Mesenchymal stem cell (in vitro differentiated cells and primary cell): Measurements from ENCODE around the gene MRFAP1L1.

ENCODE experiments used
- DNase-seq: peaks from one replicate; pipeline ENCODE4 v3.0.0-alpha.2; 2013
- H2AFZ ChIP-seq: one replicate; pipeline ENCODE4 v1.6.1; 2013; ENCODE audit warnings: low read depth, mild to moderate bottlenecking, control low read depth, inconsistent platforms, low read length, moderate library complexity
- H2AK5ac ChIP-seq: 2 replicates; pipeline ENCODE4 v1.6.1; 2013; ENCODE audit warnings: low read length, moderate library complexity, mild to moderate bottlenecking, inconsistent platforms; ENCODE audit not compliant: severe bottlenecking
- H2BK120ac ChIP-seq: one replicate; pipeline ENCODE4 v1.6.1; 2013; ENCODE audit warnings: low read depth, mild to moderate bottlenecking, inconsistent platforms, low read length, moderate library complexity
- H2BK12ac ChIP-seq, 2 experiments: one replicate each; pipeline ENCODE4 v1.6.1; 2013; ENCODE audit warnings: inconsistent platforms in 2 of 2, low read length in 2 of 2, mild to moderate bottlenecking in 2 of 2, moderate library complexity in 2 of 2, control low read depth in 1 of 2
- H2BK15ac ChIP-seq: one replicate; pipeline ENCODE4 v1.6.1; 2013; ENCODE audit warnings: mild to moderate bottlenecking, low read depth, inconsistent platforms; ENCODE audit not compliant: poor library complexity, severe bottlenecking
- H2BK5ac ChIP-seq: 2 replicates; pipeline ENCODE4 v1.6.1; 2013; ENCODE audit warnings: low read depth, mild to moderate bottlenecking, low read length, control low read depth, inconsistent platforms; ENCODE audit not compliant: poor library complexity, severe bottlenecking
- H3K14ac ChIP-seq, 2 experiments: one replicate each; pipeline ENCODE4 v1.6.1; 2013; ENCODE audit warnings: inconsistent platforms in 2 of 2, low read length in 2 of 2, control low read depth in 1 of 2, mild to moderate bottlenecking in 1 of 2, moderate library complexity in 1 of 2
- H3K18ac ChIP-seq, 2 experiments: one replicate each; pipeline ENCODE4 v1.6.1; 2013; ENCODE audit warnings: inconsistent platforms in 2 of 2, low read length in 2 of 2, control low read depth in 1 of 2, low read depth in 1 of 2, mild to moderate bottlenecking in 1 of 2
- H3K23ac ChIP-seq, 2 experiments: one replicate each; pipeline ENCODE4 v1.6.1; 2013; ENCODE audit warnings: inconsistent platforms in 2 of 2, low read length in 2 of 2, mild to moderate bottlenecking in 2 of 2, moderate library complexity in 2 of 2, control low read depth in 1 of 2
- H3K27ac ChIP-seq: 2 replicates; pipeline ENCODE4 v1.5.1; 2013; ENCODE audit warnings: mild to moderate bottlenecking, moderate library complexity, low read length, control low read depth, inconsistent platforms; ENCODE audit not compliant: poor library complexity, severe bottlenecking
- H3K27me3 ChIP-seq, 2 experiments: 2 replicates each; pipeline versions ENCODE4 v1.6.1 to v1.7.0; 2013; ENCODE audit warnings: low read length in 2 of 2, mild to moderate bottlenecking in 2 of 2, moderate library complexity in 2 of 2, control low read depth in 1 of 2, inconsistent platforms in 1 of 2; ENCODE audit not compliant: control insufficient read depth in 1 of 2, insufficient read depth in 1 of 2
- H3K36me3 ChIP-seq, 2 experiments: 2 replicates each; pipeline versions ENCODE4 v1.6.1 to v1.7.0; 2013; ENCODE audit warnings: low read length in 2 of 2, control low read depth in 1 of 2, inconsistent platforms in 1 of 2, low read depth in 1 of 2, mild to moderate bottlenecking in 1 of 2; ENCODE audit not compliant: insufficient read depth in 2 of 2, control insufficient read depth in 1 of 2
- H3K4ac ChIP-seq, 2 experiments: one replicate each; pipeline ENCODE4 v1.6.1; 2013; ENCODE audit warnings: inconsistent platforms in 2 of 2, low read length in 2 of 2, mild to moderate bottlenecking in 2 of 2, moderate library complexity in 2 of 2, control low read depth in 1 of 2, low read depth in 1 of 2
- H3K4me1 ChIP-seq: 2 replicates; pipeline ENCODE4 v1.6.1; 2013; ENCODE audit warnings: low read depth, low read length, control low read depth; ENCODE audit not compliant: control insufficient read depth, insufficient read depth
- H3K4me2 ChIP-seq: 2 replicates; pipeline ENCODE4 v1.6.1; 2013; ENCODE audit warnings: low read length, mild to moderate bottlenecking, inconsistent platforms; ENCODE audit not compliant: poor library complexity, severe bottlenecking
- H3K4me3 ChIP-seq, 2 experiments: 2 replicates each; pipeline versions ENCODE4 v1.5.1 to v1.7.0; 2013; ENCODE audit warnings: low read length in 2 of 2, mild to moderate bottlenecking in 2 of 2, control low read depth in 1 of 2, low read depth in 1 of 2; ENCODE audit not compliant: insufficient read depth in 1 of 2
- H3K79me1 ChIP-seq: replicated peaks from 2 replicates; pipeline ENCODE4 v1.6.1; 2013; ENCODE audit warnings: mild to moderate bottlenecking, control low read depth, low read length, inconsistent platforms; ENCODE audit not compliant: poor library complexity, severe bottlenecking
- H3K9ac ChIP-seq: 2 replicates; pipeline ENCODE4 v1.7.0; 2013; ENCODE audit warnings: mild to moderate bottlenecking, low read length, moderate library complexity
- H3K9me3 ChIP-seq: 2 replicates; pipeline ENCODE4 v1.7.0; 2013; ENCODE audit warnings: mild to moderate bottlenecking, low read length; ENCODE audit not compliant: control insufficient read depth
- H4K8ac ChIP-seq: one replicate; pipeline ENCODE4 v1.6.1; 2013; ENCODE audit warnings: inconsistent platforms, mild to moderate bottlenecking, low read length, moderate library complexity
- H4K91ac ChIP-seq: one replicate; pipeline ENCODE4 v1.6.1; 2013; ENCODE audit warnings: mild to moderate bottlenecking, low read length, inconsistent platforms
- WGBS: methylation state at CpG from one replicate; pipeline ENCODE4 v1.1.7; 2013; ENCODE audit warnings: mixed read lengths; 5-methylcytosine and 5-hydroxymethylcytosine counted together

The MRFAP1L1 gene

GRCh38 chr4:6722891-6723290 lies 13.2 kb upstream of the MRFAP1L1 start:
- H4K8ac ChIP-seq = no peak overlapping the region
- no peak for DNase-seq
- no peak overlapping the region for H2BK5ac ChIP-seq
- H3K9ac ChIP-seq = no peak overlapping the region
- H3K4ac ChIP-seq = no peak overlapping the region
- H3K18ac ChIP-seq = no peak overlapping the region
- peaks cover 0 to 3% of the 10 kb centered on the region in 2 experiments for H3K36me3 ChIP-seq
- H3K4me2 ChIP-seq = no peak overlapping the region
- no peak overlapping the region for H3K27ac ChIP-seq
- no peak overlapping the region for H2BK12ac ChIP-seq
- no peak overlapping the region for H2AK5ac ChIP-seq
- peaks cover 26% of the 10 kb centered on the region for H3K4me1 ChIP-seq
- no peaks in the 10 kb centered on the region for H3K9me3 ChIP-seq
- peak overlapping the region; percentile 4 for H2BK15ac ChIP-seq
- H3K4me3 ChIP-seq = no peak overlapping the region
- no peak overlapping the region for H2AFZ ChIP-seq
- H3K23ac ChIP-seq = no peak overlapping the region
- no peaks in the 10 kb centered on the region for H3K27me3 ChIP-seq
- 92% methylated on average over 12 of the region's 12 CpGs for WGBS
- H2BK120ac ChIP-seq = no peak overlapping the region
- H3K79me1 ChIP-seq = peaks cover 2% of the 10 kb centered on the region
- no peak overlapping the region for H4K91ac ChIP-seq
- no peak overlapping the region for H3K14ac ChIP-seq

GRCh38 chr4:6721121-6721520 lies 11.5 kb upstream of the MRFAP1L1 start:
- WGBS = 98% methylated on average over 10 of the region's 10 CpGs

GRCh38 chr4:6720202-6720699 lies 10.6 kb upstream of the MRFAP1L1 start:
- H2BK15ac ChIP-seq = no peak overlapping the region
- H3K9me3 ChIP-seq = no peaks in the 10 kb centered on the region
- H3K23ac ChIP-seq = no peak overlapping the region
- no peak overlapping the region for H2AFZ ChIP-seq
- H2BK12ac ChIP-seq = no peak overlapping the region
- H3K4me3 ChIP-seq = peak overlapping the region in 1 of 2 experiments; percentile 56
- H3K14ac ChIP-seq = no peak overlapping the region
- H4K8ac ChIP-seq = peak overlapping the region; percentile 88
- H3K79me1 ChIP-seq = peaks cover 2% of the 10 kb centered on the region
- no peak overlapping the region for H3K27ac ChIP-seq
- peak overlapping the region; percentile 37 for H3K9ac ChIP-seq
- peak overlapping the region; percentile 60 for H3K4me2 ChIP-seq
- no peak overlapping the region for H2BK120ac ChIP-seq
- H2BK5ac ChIP-seq = no peak overlapping the region
- H3K18ac ChIP-seq = peak overlapping the region in 1 of 2 experiments; percentile 58
- WGBS = 12% methylated on average over 14 of the region's 14 CpGs
- peaks cover 10% of the 10 kb centered on the region for H3K4me1 ChIP-seq
- H3K27me3 ChIP-seq = no peaks in the 10 kb centered on the region
- peak; percentile 77 for DNase-seq
- H3K36me3 ChIP-seq = peaks cover 0 to 3% of the 10 kb centered on the region in 2 experiments
- H3K4ac ChIP-seq = no peak overlapping the region
- H4K91ac ChIP-seq = peak overlapping the region; percentile 73
- H2AK5ac ChIP-seq = no peak overlapping the region

More at GRCh38 chr4:6721121-6721520, 11.5 kb upstream of the MRFAP1L1 start:
- Histone ChIP-seq H2AK5ac (no peak overlapping the region), H3K27me3 (no peaks in the 10 kb centered on the region), H3K18ac (no peak overlapping the region), H2BK12ac (no peak overlapping the region), H2BK120ac (no peak overlapping the region), H3K9me3 (no peaks in the 10 kb centered on the region), H4K8ac (no peak overlapping the region), H3K27ac (no peak overlapping the region), H3K14ac (no peak overlapping the region), H3K23ac (no peak overlapping the region), H3K4me1 (peaks cover 17% of the 10 kb centered on the region), H3K36me3 (peaks cover 0 to 3% of the 10 kb centered on the region in 2 experiments), H3K4ac (no peak overlapping the region), H2BK5ac (no peak overlapping the region), H3K4me2 (no peak overlapping the region), H2BK15ac (no peak overlapping the region), H3K4me3 (no peak overlapping the region), H3K79me1 (peaks cover 2% of the 10 kb centered on the region), H4K91ac (no peak overlapping the region), H2AFZ (no peak overlapping the region), H3K9ac (no peak overlapping the region)
- no peak for DNase-seq

- Histone ChIP-seq H3K27me3 (no peaks in the 10 kb centered on the region), H2AK5ac (no peak overlapping the region), H4K91ac (no peak overlapping the region), H3K36me3 (peaks cover 0 to 3% of the 10 kb centered on the region in 2 experiments), H3K4me1 (peaks cover 8% of the 10 kb centered on the region), H3K14ac (no peak overlapping the region), H2AFZ (no peak overlapping the region), H3K4ac (no peak overlapping the region), H3K4me3 (no peak overlapping the region), H2BK12ac (no peak overlapping the region), H4K8ac (no peak overlapping the region), H3K23ac (no peak overlapping the region), H2BK15ac (no peak overlapping the region), H3K9me3 (no peaks in the 10 kb centered on the region), H3K4me2 (no peak overlapping the region), H3K18ac (no peak overlapping the region), H3K27ac (no peak overlapping the region), H2BK120ac (no peak overlapping the region), H2BK5ac (no peak overlapping the region), H3K79me1 (peaks cover 2% of the 10 kb centered on the region), H3K9ac (no peak overlapping the region)
- 86% methylated on average over 8 of the region's 8 CpGs for WGBS
- DNase-seq = no peak
Measured at GRCh38 chr4:6719611-6720179, 10.0 kb upstream of the MRFAP1L1 start.
